ENCODE results near the gene TPX2. TPM values are rescaled to one million over a fixed set of nuclear protein-coding genes. Genes with fewer than 3 reads are reported as not detected.

The TPX2 gene
- total RNA-seq, 4 donors from 2014 or later, result 0.21 to 2.7 (median 0.40) TPM

DNA sequence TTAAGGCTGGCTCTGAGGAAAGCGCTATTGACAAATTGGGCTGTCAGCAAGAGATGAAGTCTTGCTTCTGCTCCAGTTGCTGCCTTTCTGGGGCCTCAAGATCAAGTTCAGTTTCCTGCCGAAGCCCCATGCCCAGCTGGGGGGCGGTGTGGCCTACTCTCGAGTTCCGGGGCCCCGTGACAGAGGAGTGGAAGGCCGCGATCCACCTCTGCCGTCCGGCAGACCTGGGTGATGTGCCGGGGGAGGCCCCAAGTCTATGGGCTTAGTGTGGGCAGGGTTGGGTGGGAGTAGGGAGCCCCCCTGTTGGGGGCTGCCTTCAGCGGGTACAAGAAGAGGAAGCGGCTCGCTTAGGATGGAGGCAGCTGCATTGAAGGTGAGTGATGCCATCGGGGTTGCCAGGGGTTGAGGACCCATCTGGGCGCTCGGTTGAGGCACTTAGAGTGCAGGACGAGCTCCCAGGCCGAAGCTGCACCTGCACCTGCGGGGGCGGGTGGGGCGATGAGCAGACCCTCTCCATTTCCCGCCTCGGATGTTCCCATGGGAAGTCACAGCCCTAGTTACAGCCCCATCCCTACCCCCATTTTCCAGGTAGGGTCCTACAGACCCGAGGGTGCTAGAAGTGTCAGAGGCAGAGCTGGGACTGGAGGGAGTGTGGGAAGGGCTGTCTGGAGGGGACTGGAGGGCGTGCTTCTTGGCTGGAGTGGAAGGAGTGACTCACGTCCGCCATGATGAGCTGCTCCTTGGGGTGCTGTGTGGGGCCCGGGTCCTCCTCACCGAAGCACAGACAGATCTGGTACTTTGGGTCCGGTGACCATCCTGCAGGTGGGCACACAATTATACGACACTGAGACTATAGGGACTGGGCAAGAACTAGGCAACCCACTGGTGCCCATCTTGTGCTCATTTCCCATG lies 109.3 kb downstream of the TPX2 start:
- TF ChIP-seq, protein P1, sequence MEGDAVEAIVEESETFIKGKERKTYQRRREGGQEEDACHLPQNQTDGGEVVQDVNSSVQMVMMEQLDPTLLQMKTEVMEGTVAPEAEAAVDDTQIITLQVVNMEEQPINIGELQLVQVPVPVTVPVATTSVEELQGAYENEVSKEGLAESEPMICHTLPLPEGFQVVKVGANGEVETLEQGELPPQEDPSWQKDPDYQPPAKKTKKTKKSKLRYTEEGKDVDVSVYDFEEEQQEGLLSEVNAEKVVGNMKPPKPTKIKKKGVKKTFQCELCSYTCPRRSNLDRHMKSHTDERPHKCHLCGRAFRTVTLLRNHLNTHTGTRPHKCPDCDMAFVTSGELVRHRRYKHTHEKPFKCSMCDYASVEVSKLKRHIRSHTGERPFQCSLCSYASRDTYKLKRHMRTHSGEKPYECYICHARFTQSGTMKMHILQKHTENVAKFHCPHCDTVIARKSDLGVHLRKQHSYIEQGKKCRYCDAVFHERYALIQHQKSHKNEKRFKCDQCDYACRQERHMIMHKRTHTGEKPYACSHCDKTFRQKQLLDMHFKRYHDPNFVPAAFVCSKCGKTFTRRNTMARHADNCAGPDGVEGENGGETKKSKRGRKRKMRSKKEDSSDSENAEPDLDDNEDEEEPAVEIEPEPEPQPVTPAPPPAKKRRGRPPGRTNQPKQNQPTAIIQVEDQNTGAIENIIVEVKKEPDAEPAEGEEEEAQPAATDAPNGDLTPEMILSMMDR (IDR thresholded peaks at IDR 0.05), result no peak
- TF ChIP-seq EP300 (IDR thresholded peaks at IDR 0.05) (no peak), POLR2A (IDR thresholded peaks at IDR 0.05) (no peak)
- Histone ChIP-seq H3K4me3 (no peak overlapping the region), H3K36me3 (no peaks in the 10 kb centered on the region), H3K27ac (no peak overlapping the region), H3K27me3 (peaks cover 0 to 23% of the 10 kb centered on the region in 2 donors), H3K9me3 (no peaks in the 10 kb centered on the region), H3K4me1 (peaks cover 0 to 31% (median 4%) of the 10 kb centered on the region in 4 donors)
- DNase-seq (ENCODE audit: low spot score in 2 of 2), result no peak
- 86 to 88% methylated on average over 32 of the region's 32 CpGs for WGBS, 2 donors

DNA sequence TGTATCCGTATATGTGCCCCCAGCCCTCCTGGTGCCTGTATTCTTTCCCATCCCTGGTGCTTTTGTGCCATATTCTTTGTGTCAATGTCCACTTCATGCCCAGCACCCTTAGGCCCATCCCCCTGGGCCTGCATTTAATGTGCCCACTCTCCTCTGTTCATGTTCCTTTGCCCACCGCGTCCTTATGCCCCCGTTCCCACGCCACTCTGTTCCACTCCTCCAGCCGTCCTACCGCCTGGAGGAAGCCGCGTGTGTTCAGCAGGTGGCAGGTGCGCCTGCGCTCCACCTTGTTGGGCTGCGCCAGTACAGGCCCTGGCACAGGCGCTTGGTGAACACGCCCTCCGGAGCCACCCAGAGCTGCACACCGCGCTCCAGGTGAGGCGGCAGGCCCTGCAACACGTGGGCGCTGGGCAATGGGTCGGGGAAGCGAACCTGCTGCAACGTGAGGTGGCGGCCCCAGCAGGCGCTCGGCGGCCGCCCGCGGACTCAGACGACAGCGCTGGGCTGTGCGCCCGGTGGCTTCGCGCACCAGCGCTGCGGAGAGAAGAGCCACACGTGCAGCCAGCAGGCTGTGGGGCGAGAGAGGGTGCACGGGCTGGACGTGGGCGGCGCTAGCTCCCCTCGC lies 110.3 kb downstream of the TPX2 start:
- peaks cover 0 to 25% (median 3%) of the 10 kb centered on the region in 4 donors for H3K4me1 ChIP-seq
- no peak overlapping the region for H3K4me3 ChIP-seq
- H3K36me3 ChIP-seq, result no peaks in the 10 kb centered on the region
- DNase-seq (ENCODE audit: low spot score in 2 of 2), result no peak
- WGBS, 2 donors, result 44 to 46% methylated on average over 24 to 43 of the region's 45 CpGs
- peaks cover 0 to 23% of the 10 kb centered on the region in 2 donors for H3K27me3 ChIP-seq
- no peaks in the 10 kb centered on the region for H3K9me3 ChIP-seq
- no peak overlapping the region for H3K27ac ChIP-seq
- no peak for TF ChIP-seq EP300 (IDR thresholded peaks at IDR 0.05)
- TF ChIP-seq, protein P1 (IDR thresholded peaks at IDR 0.05), result no peak
- TF ChIP-seq POLR2A (IDR thresholded peaks at IDR 0.05), result no peak

Small RNA genes within 50 kb of the gene (small RNA-seq; reads per million reads assigned to genes)
- gene AL160175.1, result not detected

Other genes starting within 250 kb of the TPX2 start
- 10 to 100 TPM; 54.8 to 86.7 (median 75.8) TPM for gene HM13, start 224.8 kb upstream of the TPX2 start, total RNA-seq
- gene ID1, start 134.0 kb upstream of the TPX2 start, total RNA-seq, result 100 to 1,000 TPM; 524 to 962 (median 571) TPM
- gene COX4I2, start 101.4 kb upstream of the TPX2 start, total RNA-seq, result 1 to 10 TPM in 3 of 4 donors, not detected in 1; 1.6 to 8.2 (median 4.2) TPM
- 100 to 1,000 TPM; 105 to 138 (median 119) TPM for gene BCL2L1, start 16.4 kb upstream of the TPX2 start, total RNA-seq
- 1 to 10 TPM in 1 of 4 donors, under 1 TPM in 1, not detected in 2; 0.66 to 1.3 TPM for gene MYLK2, start 80.1 kb downstream of the TPX2 start, total RNA-seq
- 10 to 100 TPM in 1 of 4 donors, 1 to 10 TPM in 3; 3.0 to 11.8 (median 8.0) TPM for gene FOXS1, start 106.3 kb downstream of the TPX2 start, total RNA-seq
- gene DUSP15, start 131.2 kb downstream of the TPX2 start, total RNA-seq, result 10 to 100 TPM; 31.8 to 61.3 (median 44.6) TPM
- 1 to 10 TPM; 2.8 to 3.7 (median 3.1) TPM for gene TTLL9, start 131.3 kb downstream of the TPX2 start, total RNA-seq
- gene PDRG1, start 212.8 kb downstream of the TPX2 start, total RNA-seq, result 10 to 100 TPM in 3 of 4 donors, 1 to 10 TPM in 1; 9.6 to 15.7 (median 11.0) TPM
- gene XKR7, start 228.9 kb downstream of the TPX2 start, total RNA-seq, result not detected